ENCODE data around the gene CAP2.

DNA sequence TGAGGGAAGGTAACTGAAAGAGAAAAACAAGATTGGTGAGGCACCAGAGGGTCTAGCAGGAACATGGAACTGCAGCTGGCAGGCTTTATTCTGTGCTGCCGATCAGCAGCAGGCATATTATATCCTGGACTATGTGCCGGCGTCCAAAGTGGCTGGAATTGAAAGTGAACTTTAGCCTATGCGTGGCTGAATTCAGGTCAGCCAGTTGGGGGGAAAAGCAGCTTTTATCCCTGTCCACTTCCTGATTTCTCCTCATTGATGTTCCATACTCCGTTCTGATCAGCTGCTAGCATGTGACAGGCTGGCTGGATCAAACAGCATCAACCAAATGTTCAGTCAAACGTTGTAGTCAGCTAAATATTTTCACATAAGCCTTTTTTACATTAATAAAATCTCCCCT is 99.0 kb downstream of the CAP2 start:
- TF ChIP-seq POLR2A (IDR thresholded peaks at IDR 0.05) (no peak), EP300 (IDR thresholded peaks at IDR 0.05) (no peak)
- TF ChIP-seq, protein P1, sequence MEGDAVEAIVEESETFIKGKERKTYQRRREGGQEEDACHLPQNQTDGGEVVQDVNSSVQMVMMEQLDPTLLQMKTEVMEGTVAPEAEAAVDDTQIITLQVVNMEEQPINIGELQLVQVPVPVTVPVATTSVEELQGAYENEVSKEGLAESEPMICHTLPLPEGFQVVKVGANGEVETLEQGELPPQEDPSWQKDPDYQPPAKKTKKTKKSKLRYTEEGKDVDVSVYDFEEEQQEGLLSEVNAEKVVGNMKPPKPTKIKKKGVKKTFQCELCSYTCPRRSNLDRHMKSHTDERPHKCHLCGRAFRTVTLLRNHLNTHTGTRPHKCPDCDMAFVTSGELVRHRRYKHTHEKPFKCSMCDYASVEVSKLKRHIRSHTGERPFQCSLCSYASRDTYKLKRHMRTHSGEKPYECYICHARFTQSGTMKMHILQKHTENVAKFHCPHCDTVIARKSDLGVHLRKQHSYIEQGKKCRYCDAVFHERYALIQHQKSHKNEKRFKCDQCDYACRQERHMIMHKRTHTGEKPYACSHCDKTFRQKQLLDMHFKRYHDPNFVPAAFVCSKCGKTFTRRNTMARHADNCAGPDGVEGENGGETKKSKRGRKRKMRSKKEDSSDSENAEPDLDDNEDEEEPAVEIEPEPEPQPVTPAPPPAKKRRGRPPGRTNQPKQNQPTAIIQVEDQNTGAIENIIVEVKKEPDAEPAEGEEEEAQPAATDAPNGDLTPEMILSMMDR (IDR thresholded peaks at IDR 0.05): no peak
